Measurements from ENCODE around the gene IFNK.

The IFNK gene

GRCh38 chr9:27535701-27536118 is 11.6 kb downstream of the IFNK start:
- peaks cover 0 to 7% (median 0%) of the 10 kb centered on the region in 4 experiments for H3K36me3 ChIP-seq (ENCODE audit: control insufficient read depth in 4 of 4, insufficient read depth in 4 of 4, low read length in 3 of 4)
- no peaks in the 10 kb centered on the region for H3K9me3 ChIP-seq (ENCODE audit: control extremely low read depth in 1 of 5, control insufficient read depth in 4 of 5, insufficient read depth in 2 of 5, low read depth in 1 of 5, low read length in 4 of 5)
- H3K27ac ChIP-seq (ENCODE audit: insufficient read depth in 1 of 2, low read depth in 1 of 2, low read length in 2 of 2, poor library complexity in 1 of 2, severe bottlenecking in 2 of 2): no peak overlapping the region
- no peaks in the 10 kb centered on the region for H3K27me3 ChIP-seq (replicated peaks in 2 of 5; ENCODE audit: control insufficient read depth in 4 of 5, insufficient read depth in 5 of 5, low read length in 4 of 5)
- H3K4me3 ChIP-seq (ENCODE audit: control insufficient read depth in 1 of 7, extremely low read depth in 1 of 7, insufficient read depth in 4 of 7, low read depth in 2 of 7, low read length in 6 of 7): no peak overlapping the region
- ChIA-PET CTCF (interaction anchor here (1.6 to 10.9 kb wide), 2 partner anchors 12 to 202 kb away, joined by 8 to 131 read pairs; no protein-coding TSS in a partner anchor), POLR2A (no interaction called here)
- peak in 2 of 3 donors; percentile 9 for DNase-seq
- peaks cover 0 to 9% (median 6%) of the 10 kb centered on the region in 4 experiments for H3K4me1 ChIP-seq (ENCODE audit: control extremely low read depth in 1 of 4, control insufficient read depth in 4 of 4, insufficient read depth in 4 of 4, low read length in 3 of 4)
- 78% methylated on average over 3 of the region's 3 CpGs for WGBS (ENCODE audit: insufficient coverage)

GRCh38 chr9:27536168-27536567 is 12.1 kb downstream of the IFNK start:
- Histone ChIP-seq H3K27me3 (replicated peaks in 2 of 5; ENCODE audit: control insufficient read depth in 4 of 5, insufficient read depth in 5 of 5, low read length in 4 of 5) (no peaks in the 10 kb centered on the region), H3K9me3 (ENCODE audit: control extremely low read depth in 1 of 5, control insufficient read depth in 4 of 5, insufficient read depth in 2 of 5, low read depth in 1 of 5, low read length in 4 of 5) (no peaks in the 10 kb centered on the region), H3K4me1 (ENCODE audit: control extremely low read depth in 1 of 4, control insufficient read depth in 4 of 4, insufficient read depth in 4 of 4, low read length in 3 of 4) (peaks cover 0 to 9% (median 6%) of the 10 kb centered on the region in 4 experiments), H3K36me3 (ENCODE audit: control insufficient read depth in 4 of 4, insufficient read depth in 4 of 4, low read length in 3 of 4) (peaks cover 0 to 7% (median 0%) of the 10 kb centered on the region in 4 experiments), H3K27ac (ENCODE audit: insufficient read depth in 1 of 2, low read depth in 1 of 2, low read length in 2 of 2, poor library complexity in 1 of 2, severe bottlenecking in 2 of 2) (no peak overlapping the region), H3K4me3 (ENCODE audit: control insufficient read depth in 1 of 7, extremely low read depth in 1 of 7, insufficient read depth in 4 of 7, low read depth in 2 of 7, low read length in 6 of 7) (no peak overlapping the region)
- WGBS (ENCODE audit: insufficient coverage): 100% methylated on average over 2 of the region's 3 CpGs
- POLR2A ChIA-PET: no interaction called here
- CTCF ChIA-PET: interaction anchor here (1.6 to 10.9 kb wide), 2 partner anchors 11 to 203 kb away, joined by 8 to 131 read pairs; no protein-coding TSS in a partner anchor
- no peak for DNase-seq

- 99% methylated on average over 6 of the region's 7 CpGs for WGBS (ENCODE audit: insufficient coverage)
- DNase-seq: no peak
- H3K36me3 ChIP-seq (ENCODE audit: control insufficient read depth in 4 of 4, insufficient read depth in 4 of 4, low read length in 3 of 4): peaks cover 0 to 7% (median 1%) of the 10 kb centered on the region in 4 experiments
- H3K4me3 ChIP-seq (ENCODE audit: control insufficient read depth in 1 of 7, extremely low read depth in 1 of 7, insufficient read depth in 4 of 7, low read depth in 2 of 7, low read length in 6 of 7): no peak overlapping the region
- H3K4me1 ChIP-seq (ENCODE audit: control extremely low read depth in 1 of 4, control insufficient read depth in 4 of 4, insufficient read depth in 4 of 4, low read length in 3 of 4): peaks cover 0 to 9% (median 6%) of the 10 kb centered on the region in 4 experiments
- H3K27me3 ChIP-seq (replicated peaks in 2 of 5; ENCODE audit: control insufficient read depth in 4 of 5, insufficient read depth in 5 of 5, low read length in 4 of 5): no peaks in the 10 kb centered on the region
- ChIA-PET POLR2A (no interaction called here), CTCF (interaction anchor here (1.2 to 10.9 kb wide), 2 partner anchors 9 to 204 kb away, joined by 3 to 131 read pairs; no protein-coding TSS in a partner anchor)
- no peaks in the 10 kb centered on the region for H3K9me3 ChIP-seq (ENCODE audit: control extremely low read depth in 1 of 5, control insufficient read depth in 4 of 5, insufficient read depth in 2 of 5, low read depth in 1 of 5, low read length in 4 of 5)
- no peak overlapping the region for H3K27ac ChIP-seq (ENCODE audit: insufficient read depth in 1 of 2, low read depth in 1 of 2, low read length in 2 of 2, poor library complexity in 1 of 2, severe bottlenecking in 2 of 2)
Observed at GRCh38 chr9:27537027-27537435, 12.9 kb downstream of the IFNK start.

- Histone ChIP-seq H3K4me1 (ENCODE audit: control extremely low read depth in 1 of 4, control insufficient read depth in 4 of 4, insufficient read depth in 4 of 4, low read length in 3 of 4) (peaks cover 0 to 9% (median 6%) of the 10 kb centered on the region in 4 experiments), H3K27ac (ENCODE audit: insufficient read depth in 1 of 2, low read depth in 1 of 2, low read length in 2 of 2, poor library complexity in 1 of 2, severe bottlenecking in 2 of 2) (no peak overlapping the region), H3K4me3 (ENCODE audit: control insufficient read depth in 1 of 7, extremely low read depth in 1 of 7, insufficient read depth in 4 of 7, low read depth in 2 of 7, low read length in 6 of 7) (no peak overlapping the region), H3K9me3 (ENCODE audit: control extremely low read depth in 1 of 5, control insufficient read depth in 4 of 5, insufficient read depth in 2 of 5, low read depth in 1 of 5, low read length in 4 of 5) (no peaks in the 10 kb centered on the region), H3K36me3 (ENCODE audit: control insufficient read depth in 4 of 4, insufficient read depth in 4 of 4, low read length in 3 of 4) (peaks cover 0 to 7% (median 3%) of the 10 kb centered on the region in 4 experiments), H3K27me3 (replicated peaks in 2 of 5; ENCODE audit: control insufficient read depth in 4 of 5, insufficient read depth in 5 of 5, low read length in 4 of 5) (no peaks in the 10 kb centered on the region)
- no peak for DNase-seq
- ChIA-PET POLR2A (no interaction called here), CTCF (interaction anchor here (1.2 to 10.9 kb wide), 2 partner anchors 9 to 204 kb away, joined by 3 to 131 read pairs; no protein-coding TSS in a partner anchor)
- WGBS (ENCODE audit: insufficient coverage): 80% methylated on average over 1 of the region's 1 CpG
Observed at GRCh38 chr9:27537756-27538155, 13.7 kb downstream of the IFNK start.

GRCh38 chr9:27538647-27539046 is 14.6 kb downstream of the IFNK start:
- 100% methylated on average over 2 of the region's 3 CpGs for WGBS (ENCODE audit: insufficient coverage)
- no peak overlapping the region for H3K27ac ChIP-seq (ENCODE audit: insufficient read depth in 1 of 2, low read depth in 1 of 2, low read length in 2 of 2, poor library complexity in 1 of 2, severe bottlenecking in 2 of 2)
- no peak for DNase-seq
- ChIA-PET POLR2A (no interaction called here), CTCF (interaction anchor here (0.6 to 10.9 kb wide), 4 partner anchors 10 to 507 kb away, joined by 3 to 131 read pairs (median 4); no protein-coding TSS in a partner anchor)
- no peaks in the 10 kb centered on the region for H3K27me3 ChIP-seq (replicated peaks in 2 of 5; ENCODE audit: control insufficient read depth in 4 of 5, insufficient read depth in 5 of 5, low read length in 4 of 5)
- no peaks in the 10 kb centered on the region for H3K9me3 ChIP-seq (ENCODE audit: control extremely low read depth in 1 of 5, control insufficient read depth in 4 of 5, insufficient read depth in 2 of 5, low read depth in 1 of 5, low read length in 4 of 5)
- H3K4me1 ChIP-seq (ENCODE audit: control extremely low read depth in 1 of 4, control insufficient read depth in 4 of 4, insufficient read depth in 4 of 4, low read length in 3 of 4): peaks cover 0 to 9% (median 6%) of the 10 kb centered on the region in 4 experiments
- H3K36me3 ChIP-seq (ENCODE audit: control insufficient read depth in 4 of 4, insufficient read depth in 4 of 4, low read length in 3 of 4): peaks cover 0 to 13% (median 3%) of the 10 kb centered on the region in 4 experiments
- no peak overlapping the region for H3K4me3 ChIP-seq (ENCODE audit: control insufficient read depth in 1 of 7, extremely low read depth in 1 of 7, insufficient read depth in 4 of 7, low read depth in 2 of 7, low read length in 6 of 7)

- H3K9me3 ChIP-seq (ENCODE audit: control extremely low read depth in 1 of 5, control insufficient read depth in 4 of 5, insufficient read depth in 2 of 5, low read depth in 1 of 5, low read length in 4 of 5): no peaks in the 10 kb centered on the region
- CTCF ChIA-PET: interaction anchor here (1.1 to 10.9 kb wide), 4 partner anchors 9 to 291 kb away, joined by 3 to 131 read pairs (median 4); no protein-coding TSS in a partner anchor
- POLR2A ChIA-PET: no interaction called here
Observed at GRCh38 chr9:27539479-27540441, 15.7 kb downstream of the IFNK start.

More at GRCh38 chr9:27539479-27540441, 15.7 kb downstream of the IFNK start:
- Histone ChIP-seq H3K4me1 (ENCODE audit: control extremely low read depth in 1 of 4, control insufficient read depth in 4 of 4, insufficient read depth in 4 of 4, low read length in 3 of 4) (peaks cover 0 to 9% (median 6%) of the 10 kb centered on the region in 4 experiments), H3K27ac (ENCODE audit: insufficient read depth in 1 of 2, low read depth in 1 of 2, low read length in 2 of 2, poor library complexity in 1 of 2, severe bottlenecking in 2 of 2) (no peak overlapping the region), H3K36me3 (ENCODE audit: control insufficient read depth in 4 of 4, insufficient read depth in 4 of 4, low read length in 3 of 4) (peaks cover 0 to 16% (median 4%) of the 10 kb centered on the region in 4 experiments), H3K4me3 (ENCODE audit: control insufficient read depth in 1 of 7, extremely low read depth in 1 of 7, insufficient read depth in 4 of 7, low read depth in 2 of 7, low read length in 6 of 7) (peak overlapping the region in 1 of 7 experiments; percentile 38), H3K27me3 (replicated peaks in 2 of 5; ENCODE audit: control insufficient read depth in 4 of 5, insufficient read depth in 5 of 5, low read length in 4 of 5) (no peaks in the 10 kb centered on the region)
- peak in 2 of 3 donors; percentile 29 to 37 for DNase-seq
- 83% methylated on average over 4 of the region's 5 CpGs for WGBS (ENCODE audit: insufficient coverage)

All from common myeloid progenitor, CD34-positive (primary cell).